Activated CD8-positive, alpha-beta T cell treated with anti-CD3 and anti-CD28 coated beads, Interleukin-2, amount 10 ng/mL, durations not matched to agents 7 days and 5 days (primary cell): ENCODE measurements around the gene TEAD1. TPM values are rescaled to one million over a fixed set of nuclear protein-coding genes. Genes with fewer than 3 reads are reported as not detected.

ENCODE experiments used
- ATAC-seq: fragments of 150-1000 bp; cut with Tn5 transposase; one replicate; pipeline ENCODE4 v1.10.0; 2021; ENCODE audit warnings: moderate library complexity
- CTCF ChIA-PET: fragments of 350-600 bp; sonication (Branson Sonifier 250); formaldehyde crosslinking; loops from one replicate; lab custom pipeline; 2021; ENCODE audit warnings: antibody characterized with exemption; lab: Charles Lee
- POLR2A ChIA-PET: fragments of 350-600 bp; sonication (Branson Sonifier 250); formaldehyde crosslinking; loops from one replicate; lab custom pipeline; 2021; ENCODE audit warnings: antibody characterized with exemption; lab: Charles Lee
- DNase-seq: peaks from one replicate; pipeline ENCODE4 v3.0.0-alpha.2; 2020
- H3K27ac Mint-ChIP-seq: one replicate; pipeline ENCODE4 v1.8.0; 2021; ENCODE audit warnings: mild to moderate bottlenecking, mixed read lengths
- H3K27me3 Mint-ChIP-seq: one replicate; pipeline ENCODE4 v1.8.0; 2021; ENCODE audit warnings: low read depth, mixed read lengths
- H3K36me3 Mint-ChIP-seq: one replicate; pipeline ENCODE4 v1.8.0; 2021; ENCODE audit warnings: low read depth, mixed read lengths
- H3K4me1 Mint-ChIP-seq: one replicate; pipeline ENCODE4 v1.8.0; 2021; ENCODE audit warnings: low read depth, mixed read lengths
- H3K4me3 Mint-ChIP-seq: one replicate; pipeline ENCODE4 v1.8.0; 2021; ENCODE audit warnings: mild to moderate bottlenecking, mixed read lengths
- H3K9me3 Mint-ChIP-seq: one replicate; pipeline ENCODE4 v1.8.0; 2022; ENCODE audit warnings: mixed read lengths; ENCODE audit not compliant: insufficient read depth
- total RNA-seq, 2 experiments: library from RNA; stranded (reverse); gene quantifications; one replicate each; pipeline ENCODE4 v1.2.3, GENCODE V29; 2021

Gene TEAD1
- total RNA-seq, 2 experiments from 2014 or later, result 0.05 TPM; not detected in 1

DNA sequence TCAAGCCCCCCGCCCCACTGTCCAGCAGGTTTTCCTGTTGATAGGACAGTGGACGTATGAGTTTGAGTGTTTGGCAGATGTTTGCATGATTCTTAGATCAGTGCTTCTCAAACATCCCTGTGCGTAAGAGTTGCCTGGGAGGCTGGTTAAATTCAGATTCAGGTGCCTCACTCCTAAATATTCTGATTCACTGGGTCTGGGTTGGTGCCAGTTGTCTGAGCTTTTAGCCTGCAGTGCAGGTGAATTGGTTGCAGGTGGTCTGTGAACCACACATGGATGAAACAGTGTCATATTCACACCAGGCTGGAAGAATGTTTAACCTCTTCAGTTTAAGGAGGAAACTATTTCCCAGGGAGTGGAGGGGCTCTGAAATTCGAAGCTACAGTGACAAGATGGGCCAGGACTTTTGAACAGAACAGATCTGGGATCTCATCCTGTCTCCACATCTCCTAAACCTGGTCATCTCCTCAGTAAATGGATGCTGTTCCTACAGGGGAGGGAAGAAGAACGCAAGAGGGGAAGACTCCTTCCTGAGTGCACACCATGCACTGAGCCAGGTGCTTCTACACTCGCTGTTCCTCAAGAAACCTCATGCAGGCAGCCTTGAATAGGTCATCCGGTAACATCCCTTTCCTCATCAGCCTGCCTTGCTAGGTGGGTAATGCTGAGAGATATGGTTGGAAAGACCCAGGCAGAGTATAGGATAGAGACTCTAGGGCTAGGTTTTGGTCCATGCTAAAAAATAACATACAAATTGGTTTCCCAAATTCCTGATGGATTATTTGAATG lies 47.8 kb downstream of the TEAD1 start:
- ATAC-seq (no peak), DNase-seq (no peak)
- Mint-ChIP-seq H3K27me3 (peaks cover 60% of the 10 kb centered on the region), H3K27ac (no peak overlapping the region), H3K4me3 (no peak overlapping the region), H3K9me3 (no peaks in the 10 kb centered on the region), H3K4me1 (peaks cover 21% of the 10 kb centered on the region), H3K36me3 (no peaks in the 10 kb centered on the region)
- ChIA-PET POLR2A (no interaction called here), CTCF (no interaction called here)

GRCh38 chr11:12723421-12724300 lies 49.4 kb downstream of the TEAD1 start:
- Mint-ChIP-seq H3K9me3 (no peaks in the 10 kb centered on the region), H3K4me1 (peaks cover 6% of the 10 kb centered on the region), H3K27me3 (peaks cover 63% of the 10 kb centered on the region), H3K4me3 (no peak overlapping the region), H3K36me3 (no peaks in the 10 kb centered on the region), H3K27ac (no peak overlapping the region)
- CTCF ChIA-PET, result no interaction called here
- POLR2A ChIA-PET, result no interaction called here
- no peak for ATAC-seq
- DNase-seq, result no peak

DNA sequence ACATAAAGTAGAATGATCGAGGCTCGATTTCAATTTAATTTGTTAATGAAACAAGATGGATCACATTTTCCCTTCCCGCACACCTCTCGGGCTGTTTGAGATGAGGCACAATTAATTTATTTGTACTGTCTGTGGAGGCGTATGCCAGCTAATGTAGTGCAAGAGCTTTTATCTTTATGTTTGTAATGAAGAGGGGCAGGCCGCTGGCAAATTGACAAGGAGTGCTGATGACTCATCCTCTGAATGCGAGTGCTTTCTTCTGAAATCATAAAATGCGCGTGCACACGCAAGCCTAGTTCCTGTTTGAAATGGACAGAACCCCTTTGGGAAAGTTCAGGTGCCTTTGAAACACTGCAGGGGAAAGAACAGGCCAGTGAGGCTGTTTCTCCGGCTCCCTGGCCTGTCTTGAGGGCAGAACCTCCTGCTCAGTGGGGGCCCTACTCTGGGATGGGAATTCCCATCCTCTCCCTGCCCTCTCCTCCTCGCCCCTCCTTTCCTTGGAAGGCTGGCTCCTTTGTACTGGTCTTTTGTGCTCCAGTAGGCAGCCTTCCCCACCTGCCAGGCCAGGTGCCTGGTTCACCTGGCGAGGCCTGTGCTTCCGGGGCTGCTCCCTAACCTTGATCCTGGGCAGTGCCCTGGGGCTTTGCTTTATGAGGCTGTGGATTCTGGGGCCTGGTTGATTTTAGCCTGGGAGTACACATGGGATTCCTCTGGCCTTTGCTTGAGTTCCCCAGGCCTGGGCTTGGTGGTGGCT lies 50.3 kb downstream of the TEAD1 start:
- Mint-ChIP-seq H3K27ac (no peak overlapping the region), H3K27me3 (peaks cover 63% of the 10 kb centered on the region), H3K4me3 (no peak overlapping the region), H3K9me3 (no peaks in the 10 kb centered on the region), H3K36me3 (no peaks in the 10 kb centered on the region), H3K4me1 (peaks cover 6% of the 10 kb centered on the region)
- ChIA-PET POLR2A (no interaction called here), CTCF (no interaction called here)
- DNase-seq (no peak), ATAC-seq (no peak)

- H3K27me3 Mint-ChIP-seq, result peaks cover 58% of the 10 kb centered on the region
- POLR2A ChIA-PET, result no interaction called here
- H3K4me1 Mint-ChIP-seq, result peaks cover 6% of the 10 kb centered on the region
- no peak overlapping the region for H3K4me3 Mint-ChIP-seq
- H3K27ac Mint-ChIP-seq, result no peak overlapping the region
- ATAC-seq (no peak), DNase-seq (no peak)
- no peaks in the 10 kb centered on the region for H3K9me3 Mint-ChIP-seq
- CTCF ChIA-PET, result no interaction called here
- no peaks in the 10 kb centered on the region for H3K36me3 Mint-ChIP-seq
Measured at GRCh38 chr11:12725055-12725862, 51.0 kb downstream of the TEAD1 start.

- no peaks in the 10 kb centered on the region for H3K36me3 Mint-ChIP-seq
Measured at GRCh38 chr11:12725863-12726682, 51.9 kb downstream of the TEAD1 start.

GRCh38 chr11:12727563-12728211 lies 53.5 kb downstream of the TEAD1 start:
- Mint-ChIP-seq H3K27ac (no peak overlapping the region), H3K36me3 (no peaks in the 10 kb centered on the region), H3K4me1 (peaks cover 6% of the 10 kb centered on the region), H3K9me3 (no peaks in the 10 kb centered on the region), H3K4me3 (no peak overlapping the region), H3K27me3 (peaks cover 41% of the 10 kb centered on the region)
- CTCF ChIA-PET, result no interaction called here
- DNase-seq, result no peak
- no peak for ATAC-seq
- POLR2A ChIA-PET, result no interaction called here

More at GRCh38 chr11:12725863-12726682, 51.9 kb downstream of the TEAD1 start:
- Mint-ChIP-seq H3K27me3 (peaks cover 52% of the 10 kb centered on the region), H3K9me3 (no peaks in the 10 kb centered on the region), H3K4me3 (no peak overlapping the region), H3K4me1 (peaks cover 6% of the 10 kb centered on the region), H3K27ac (no peak overlapping the region)
- ChIA-PET CTCF (no interaction called here), POLR2A (no interaction called here)
- ATAC-seq (no peak), DNase-seq (no peak)

- H3K4me3 Mint-ChIP-seq, result no peak overlapping the region
- H3K36me3 Mint-ChIP-seq, result no peaks in the 10 kb centered on the region
- H3K27me3 Mint-ChIP-seq, result peaks cover 41% of the 10 kb centered on the region
- ChIA-PET CTCF (no interaction called here), POLR2A (no interaction called here)
- ATAC-seq, result no peak
- no peaks in the 10 kb centered on the region for H3K9me3 Mint-ChIP-seq
- no peak overlapping the region for H3K27ac Mint-ChIP-seq
- no peak for DNase-seq
- H3K4me1 Mint-ChIP-seq, result peaks cover 6% of the 10 kb centered on the region
Measured at GRCh38 chr11:12728417-12728816, 54.2 kb downstream of the TEAD1 start.

GRCh38 chr11:12729941-12730340 lies 55.7 kb downstream of the TEAD1 start:
- ChIA-PET POLR2A (no interaction called here), CTCF (no interaction called here)
- DNase-seq (no peak), ATAC-seq (no peak)
- Mint-ChIP-seq H3K4me1 (peaks cover 6% of the 10 kb centered on the region), H3K4me3 (no peak overlapping the region), H3K36me3 (no peaks in the 10 kb centered on the region), H3K9me3 (no peaks in the 10 kb centered on the region), H3K27ac (no peak overlapping the region), H3K27me3 (peaks cover 33% of the 10 kb centered on the region)

- peaks cover 28% of the 10 kb centered on the region for H3K27me3 Mint-ChIP-seq
- no peaks in the 10 kb centered on the region for H3K36me3 Mint-ChIP-seq
- no peak for ATAC-seq
- H3K27ac Mint-ChIP-seq, result no peak overlapping the region
- POLR2A ChIA-PET, result no interaction called here
- no peak for DNase-seq
- no peaks in the 10 kb centered on the region for H3K9me3 Mint-ChIP-seq
- no peak overlapping the region for H3K4me3 Mint-ChIP-seq
- CTCF ChIA-PET, result no interaction called here
- H3K4me1 Mint-ChIP-seq, result no peaks in the 10 kb centered on the region
Measured at GRCh38 chr11:12731841-12732336, 57.7 kb downstream of the TEAD1 start.

- Mint-ChIP-seq H3K4me3 (no peak overlapping the region), H3K36me3 (no peaks in the 10 kb centered on the region), H3K9me3 (no peaks in the 10 kb centered on the region), H3K4me1 (no peaks in the 10 kb centered on the region), H3K27ac (no peak overlapping the region), H3K27me3 (peaks cover 24% of the 10 kb centered on the region)
- ChIA-PET CTCF (no interaction called here), POLR2A (no interaction called here)
- DNase-seq (no peak), ATAC-seq (no peak)
Measured at GRCh38 chr11:12733091-12733490, 58.9 kb downstream of the TEAD1 start.
